OCI-LY1 (cell line): ENCODE measurements around the gene GPR137B.

Experiments
- H2AFZ ChIP-seq: fragments of 200-600 bp; sonication (generic), shearing (Covaris generic); 2 replicates; pipeline ENCODE4 v1.6.0; 2014; ENCODE audit warnings: antibody characterized with exemption, mild to moderate bottlenecking, low read length
- H3F3A ChIP-seq: fragments of 200-600 bp; sonication (generic), shearing (Covaris generic); 2 replicates; pipeline ENCODE4 v1.6.0; 2014; ENCODE audit warnings: mild to moderate bottlenecking, antibody characterized with exemption, low read length, moderate library complexity; ENCODE audit not compliant: insufficient read depth
- H3K27ac ChIP-seq: fragments of 200-600 bp; sonication (generic); 2 replicates; pipeline ENCODE4 v1.5.1; 2014; ENCODE audit warnings: low read length, mixed run types, mild to moderate bottlenecking, low read depth; ENCODE audit not compliant: poor library complexity, severe bottlenecking
- H3K27me3 ChIP-seq: fragments of 200-600 bp; sonication (generic); 2 replicates; pipeline ENCODE4 v1.6.0; 2014; ENCODE audit warnings: antibody characterized with exemption, mild to moderate bottlenecking, low read length, moderate library complexity; ENCODE audit not compliant: insufficient read depth
- H3K36me3 ChIP-seq: fragments of 200-600 bp; sonication (generic); 2 replicates; pipeline ENCODE4 v1.6.1; 2014; ENCODE audit warnings: mild to moderate bottlenecking, antibody characterized with exemption, low read length, moderate library complexity, mixed read lengths; ENCODE audit not compliant: insufficient read depth
- H3K4me1 ChIP-seq: fragments of 200-600 bp; sonication (generic); 2 replicates; pipeline ENCODE4 v1.5.1; 2014; ENCODE audit warnings: mild to moderate bottlenecking, low read length, moderate library complexity; ENCODE audit not compliant: insufficient read depth, severe bottlenecking
- H3K4me2 ChIP-seq: fragments of 200-600 bp; sonication (generic), shearing (Covaris generic); 2 replicates; pipeline ENCODE4 v1.6.1; 2014; ENCODE audit warnings: low read length
- H3K4me3 ChIP-seq: fragments of 200-600 bp; sonication (generic); 2 replicates; pipeline ENCODE4 v1.5.1; 2014; ENCODE audit warnings: low read length, low read depth, mild to moderate bottlenecking, mixed read lengths; ENCODE audit not compliant: poor library complexity, severe bottlenecking
- H3K79me2 ChIP-seq: fragments of 200-600 bp; shearing (Covaris generic); 2 replicates; pipeline ENCODE4 v1.6.1; 2016; ENCODE audit warnings: mixed run types, low read length, mixed read lengths; ENCODE audit not compliant: insufficient read depth
- H3K9ac ChIP-seq: fragments of 200-600 bp; sonication (generic), shearing (Covaris generic); 2 replicates; pipeline ENCODE4 v1.6.1; 2014; ENCODE audit warnings: mild to moderate bottlenecking, low read length, mixed read lengths
- H3K9me2 ChIP-seq: fragments of 200-600 bp; sonication (generic), shearing (Covaris generic); 2 replicates; pipeline ENCODE4 v1.6.1; 2014; ENCODE audit warnings: low read depth, mild to moderate bottlenecking, low read length, mixed read lengths
- H3K9me3 ChIP-seq: fragments of 200-600 bp; shearing (Covaris generic); 2 replicates; pipeline ENCODE4 v1.6.1; 2014; ENCODE audit warnings: low read length, mixed read lengths
- H4K20me1 ChIP-seq: fragments of 200-600 bp; sonication (generic), shearing (Covaris generic); 2 replicates; pipeline ENCODE4 v1.6.0; 2016; ENCODE audit warnings: mild to moderate bottlenecking, low read length; ENCODE audit not compliant: insufficient read depth
- EZH2 ChIP-seq: fragments of 200-600 bp; sonication (generic), shearing (Covaris generic); IDR thresholded peaks from 2 replicates; pipeline ENCODE4 v1.8.0; 2017; ENCODE audit warnings: borderline replicate concordance, mixed run types, mild to moderate bottlenecking, antibody characterized with exemption, low read length, moderate library complexity, mixed read lengths
- TF ChIP-seq, protein P1 (sequence below): fragments of 200-600 bp; sonication (generic), shearing (Covaris generic); IDR thresholded peaks from 2 replicates; pipeline ENCODE4 v1.5.1; 2017; ENCODE audit warnings: mild to moderate bottlenecking, antibody characterized with exemption, low read length, moderate library complexity, mixed read lengths

Gene GPR137B

DNA sequence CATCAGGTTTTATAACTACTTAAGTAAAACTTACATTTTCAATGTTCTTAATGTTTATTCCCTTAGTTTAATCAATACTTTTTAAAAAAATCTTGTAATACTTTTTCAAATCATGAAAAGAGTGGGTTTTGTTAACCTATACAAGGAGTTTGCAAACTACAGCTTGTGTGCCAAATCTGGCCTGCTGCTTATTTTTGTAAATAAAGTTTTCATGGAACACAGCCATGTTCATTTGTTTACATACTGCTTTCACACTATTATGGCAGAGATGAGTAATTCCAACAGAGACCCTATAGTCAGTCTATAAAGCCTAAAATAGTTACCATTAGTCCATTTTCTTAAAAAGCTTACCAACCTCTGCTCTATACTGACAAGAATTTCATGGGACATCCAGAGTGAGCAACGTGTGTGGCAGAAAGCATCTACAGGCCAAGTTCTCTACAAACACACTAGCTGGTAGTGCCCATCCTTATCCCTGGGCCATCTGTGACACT, 96.8 kb downstream of the GPR137B start:
- H3F3A ChIP-seq: no peaks in the 10 kb centered on the region
- no peak overlapping the region for H3K4me3 ChIP-seq
- H3K9me3 ChIP-seq: no peaks in the 10 kb centered on the region
- H3K27ac ChIP-seq: no peak overlapping the region
- no peaks in the 10 kb centered on the region for H3K27me3 ChIP-seq
- no peak overlapping the region for H3K9ac ChIP-seq
- TF ChIP-seq, protein P1, sequence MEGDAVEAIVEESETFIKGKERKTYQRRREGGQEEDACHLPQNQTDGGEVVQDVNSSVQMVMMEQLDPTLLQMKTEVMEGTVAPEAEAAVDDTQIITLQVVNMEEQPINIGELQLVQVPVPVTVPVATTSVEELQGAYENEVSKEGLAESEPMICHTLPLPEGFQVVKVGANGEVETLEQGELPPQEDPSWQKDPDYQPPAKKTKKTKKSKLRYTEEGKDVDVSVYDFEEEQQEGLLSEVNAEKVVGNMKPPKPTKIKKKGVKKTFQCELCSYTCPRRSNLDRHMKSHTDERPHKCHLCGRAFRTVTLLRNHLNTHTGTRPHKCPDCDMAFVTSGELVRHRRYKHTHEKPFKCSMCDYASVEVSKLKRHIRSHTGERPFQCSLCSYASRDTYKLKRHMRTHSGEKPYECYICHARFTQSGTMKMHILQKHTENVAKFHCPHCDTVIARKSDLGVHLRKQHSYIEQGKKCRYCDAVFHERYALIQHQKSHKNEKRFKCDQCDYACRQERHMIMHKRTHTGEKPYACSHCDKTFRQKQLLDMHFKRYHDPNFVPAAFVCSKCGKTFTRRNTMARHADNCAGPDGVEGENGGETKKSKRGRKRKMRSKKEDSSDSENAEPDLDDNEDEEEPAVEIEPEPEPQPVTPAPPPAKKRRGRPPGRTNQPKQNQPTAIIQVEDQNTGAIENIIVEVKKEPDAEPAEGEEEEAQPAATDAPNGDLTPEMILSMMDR: no peak
- TF ChIP-seq EZH2: no peak
- no peaks in the 10 kb centered on the region for H3K36me3 ChIP-seq
- no peaks in the 10 kb centered on the region for H4K20me1 ChIP-seq
- no peaks in the 10 kb centered on the region for H3K79me2 ChIP-seq
- no peaks in the 10 kb centered on the region for H3K9me2 ChIP-seq
- H3K4me2 ChIP-seq: no peak overlapping the region
- H2AFZ ChIP-seq: no peak overlapping the region
- H3K4me1 ChIP-seq: no peaks in the 10 kb centered on the region

DNA sequence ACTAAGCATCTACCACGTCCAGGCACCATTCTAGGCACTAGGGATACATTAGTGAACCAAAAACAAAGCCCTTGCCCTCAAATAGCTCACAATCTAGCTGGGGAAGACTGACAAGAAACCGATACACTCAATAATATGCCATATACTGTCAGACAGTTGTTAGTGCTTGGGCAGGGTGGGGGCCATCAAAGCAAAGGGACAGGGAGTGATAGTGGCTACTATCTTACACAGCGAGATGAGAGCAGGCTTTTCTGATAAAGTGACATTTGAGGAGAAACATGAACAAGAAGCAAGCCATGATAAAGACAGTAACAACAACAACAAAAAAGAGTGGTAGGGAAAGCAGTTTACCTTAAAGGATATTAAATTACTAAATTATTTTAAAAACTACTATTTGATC, 98.3 kb downstream of the GPR137B start:
- Histone ChIP-seq H3K4me2 (no peak overlapping the region), H3F3A (no peaks in the 10 kb centered on the region), H3K4me1 (no peaks in the 10 kb centered on the region), H3K9ac (no peak overlapping the region), H3K4me3 (no peak overlapping the region), H3K36me3 (no peaks in the 10 kb centered on the region), H3K27me3 (no peaks in the 10 kb centered on the region), H2AFZ (no peak overlapping the region), H3K9me2 (no peaks in the 10 kb centered on the region), H3K27ac (no peak overlapping the region), H4K20me1 (no peaks in the 10 kb centered on the region), H3K79me2 (no peaks in the 10 kb centered on the region), H3K9me3 (no peaks in the 10 kb centered on the region)
- TF ChIP-seq, protein P1: no peak
- TF ChIP-seq EZH2: no peak

DNA sequence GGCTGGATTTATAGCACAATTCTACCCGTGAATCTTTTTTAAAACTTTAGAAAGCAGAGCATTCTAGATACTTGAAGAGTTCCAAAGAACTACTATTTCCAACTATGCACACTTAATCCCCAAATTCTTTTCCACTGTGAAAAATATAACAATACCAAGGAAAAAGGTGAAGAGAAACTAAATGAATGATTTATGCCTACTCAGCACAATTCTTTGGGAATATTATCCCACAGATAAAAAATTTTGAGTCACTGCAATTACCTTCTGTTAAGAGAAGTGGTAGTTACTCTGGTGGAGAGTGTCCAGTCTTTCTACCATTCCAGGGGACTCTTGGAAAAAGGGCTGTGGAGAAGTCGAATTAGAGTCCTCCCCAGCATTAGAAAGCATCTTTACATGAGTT, 100.2 kb downstream of the GPR137B start:
- H3F3A ChIP-seq: no peaks in the 10 kb centered on the region
- no peak overlapping the region for H3K4me3 ChIP-seq
- H3K4me1 ChIP-seq: no peaks in the 10 kb centered on the region
- no peaks in the 10 kb centered on the region for H4K20me1 ChIP-seq
- no peaks in the 10 kb centered on the region for H3K9me3 ChIP-seq
- H3K4me2 ChIP-seq: no peak overlapping the region
- TF ChIP-seq, protein P1: no peak
- TF ChIP-seq EZH2: no peak
- H3K9me2 ChIP-seq: no peaks in the 10 kb centered on the region
- no peaks in the 10 kb centered on the region for H3K27me3 ChIP-seq
- H3K9ac ChIP-seq: no peak overlapping the region
- H3K27ac ChIP-seq: no peak overlapping the region
- H3K79me2 ChIP-seq: no peaks in the 10 kb centered on the region
- no peak overlapping the region for H2AFZ ChIP-seq
- no peaks in the 10 kb centered on the region for H3K36me3 ChIP-seq
